Brain microvascular endothelial cell (primary cell): Measurements from ENCODE around the gene GMIP.
A peak's percentile ranks its signal among the peaks of the same experiment; 100 is the strongest.
"Not testable (repeated sequence)": the region's sequence is repeated elsewhere in the genome, so short reads cannot be mapped to it uniquely, and the experiment has no call there.

ENCODE experiments used
- DNase-seq: peaks from one replicate; pipeline ENCODE4 v3.0.0-alpha.2; 2020
- H3K27ac ChIP-seq: fragments of 250-450 bp; sonication (Bioruptor Pico); 2 replicates; pipeline ENCODE4 v1.5.1; 2020; ENCODE audit warnings: mild to moderate bottlenecking, moderate library complexity
- H3K27me3 ChIP-seq: fragments of 250-450 bp; sonication (Bioruptor Pico); replicated peaks from 2 replicates; pipeline ENCODE4 v1.5.1; 2020; ENCODE audit warnings: mild to moderate bottlenecking
- H3K36me3 ChIP-seq: fragments of 250-450 bp; sonication (Bioruptor Pico); replicated peaks from 2 replicates; pipeline ENCODE4 v1.5.1; 2020; ENCODE audit warnings: mild to moderate bottlenecking
- H3K4me3 ChIP-seq: 2 replicates; pipeline ENCODE4 v1.5.1; 2011; ENCODE audit warnings: low read depth, mild to moderate bottlenecking, control low read depth, low read length, moderate library complexity
- CTCF ChIP-seq: IDR thresholded peaks from 2 replicates; pipeline ENCODE4 v1.5.1; 2011; ENCODE audit warnings: low read depth, mild to moderate bottlenecking, moderate library complexity, low read length, control low read depth, inconsistent platforms; ENCODE audit errors: missing control alignments
- in situ Hi-C: cut with HindIII; loops from 2 replicates; pipeline ENCODE4 v1.10.0; 2017; ENCODE audit warnings: low sequenced_read_pairs, low pct_ligation_motif_present

The GMIP gene

GRCh38 chr19:19618219-19619051 is 25.0 kb downstream of the GMIP start, which contains the start of gene PBX4:
PBX4 (minus strand) TSS chr19:19618687; CDS start chr19:19618629, 58 bp downstream.
- in situ Hi-C loops: no loop called here

GRCh38 chr19:19615086-19615485 is 28.4 kb downstream of the GMIP start:
- no peak for TF ChIP-seq CTCF
- DNase-seq: no peak
- Histone ChIP-seq H3K36me3 (no peaks in the 10 kb centered on the region), H3K4me3 (no peak overlapping the region), H3K27me3 (no peaks in the 10 kb centered on the region), H3K27ac (no peak overlapping the region)
- in situ Hi-C loops: no loop called here

More at GRCh38 chr19:19618219-19619051, 25.0 kb downstream of the GMIP start, which contains the start of gene PBX4:
- DNase-seq: peak; percentile 82
- peak within 1 kb of the TSS; percentile 47 for H3K4me3 ChIP-seq
- no peak within 1 kb of the TSS for H3K27ac ChIP-seq
- H3K27me3 ChIP-seq: no peaks in the 10 kb centered on the region
- TF ChIP-seq CTCF: no peak
- H3K36me3 ChIP-seq: no peaks in the 10 kb centered on the region

GRCh38 chr19:19613506-19613905 is 30.0 kb downstream of the GMIP start:
- TF ChIP-seq CTCF: no peak
- DNase-seq: no peak
- H3K27me3 ChIP-seq: no peaks in the 10 kb centered on the region
- in situ Hi-C loops: no loop called here
- no peak overlapping the region for H3K27ac ChIP-seq
- no peaks in the 10 kb centered on the region for H3K36me3 ChIP-seq
- H3K4me3 ChIP-seq: no peak overlapping the region

GRCh38 chr19:19610376-19611202 is 32.9 kb downstream of the GMIP start:
- no peaks in the 10 kb centered on the region for H3K36me3 ChIP-seq
- in situ Hi-C loops: no loop called here
- H3K27ac ChIP-seq: no peak overlapping the region
- DNase-seq: no peak
- H3K27me3 ChIP-seq: no peaks in the 10 kb centered on the region
- TF ChIP-seq CTCF: no peak
- no peak overlapping the region for H3K4me3 ChIP-seq

GRCh38 chr19:19606686-19607085 is 36.8 kb downstream of the GMIP start:
- in situ Hi-C loops: not testable (repeated sequence)

GRCh38 chr19:19606021-19606420 is 37.4 kb downstream of the GMIP start:
- H3K27me3 ChIP-seq: no peaks in the 10 kb centered on the region
- no peak for TF ChIP-seq CTCF
- H3K27ac ChIP-seq: no peak overlapping the region
- no peaks in the 10 kb centered on the region for H3K36me3 ChIP-seq
- no peak overlapping the region for H3K4me3 ChIP-seq
- DNase-seq: no peak
- in situ Hi-C loops: no loop called here

More at GRCh38 chr19:19606686-19607085, 36.8 kb downstream of the GMIP start:
- not testable (repeated sequence) for DNase-seq, H3K4me3 ChIP-seq, H3K27me3 ChIP-seq, H3K36me3 ChIP-seq, H3K27ac ChIP-seq
